Mesenchymal stem cell (in vitro differentiated cells and primary cell): ENCODE measurements around the gene GUCA1C.
A peak's percentile ranks its signal among the peaks of the same experiment; 100 is the strongest.

ENCODE experiments used
- DNase-seq: peaks from one replicate; pipeline ENCODE4 v3.0.0-alpha.2; 2013
- H2AFZ ChIP-seq: one replicate; pipeline ENCODE4 v1.6.1; 2013; ENCODE audit warnings: low read depth, mild to moderate bottlenecking, control low read depth, inconsistent platforms, low read length, moderate library complexity
- H2AK5ac ChIP-seq: 2 replicates; pipeline ENCODE4 v1.6.1; 2013; ENCODE audit warnings: low read length, moderate library complexity, mild to moderate bottlenecking, inconsistent platforms; ENCODE audit not compliant: severe bottlenecking
- H2BK120ac ChIP-seq: one replicate; pipeline ENCODE4 v1.6.1; 2013; ENCODE audit warnings: low read depth, mild to moderate bottlenecking, inconsistent platforms, low read length, moderate library complexity
- H2BK12ac ChIP-seq, 2 experiments: one replicate each; pipeline ENCODE4 v1.6.1; 2013; ENCODE audit warnings: inconsistent platforms in 2 of 2, low read length in 2 of 2, mild to moderate bottlenecking in 2 of 2, moderate library complexity in 2 of 2, control low read depth in 1 of 2
- H2BK15ac ChIP-seq: one replicate; pipeline ENCODE4 v1.6.1; 2013; ENCODE audit warnings: mild to moderate bottlenecking, low read depth, inconsistent platforms; ENCODE audit not compliant: poor library complexity, severe bottlenecking
- H2BK5ac ChIP-seq: 2 replicates; pipeline ENCODE4 v1.6.1; 2013; ENCODE audit warnings: low read depth, mild to moderate bottlenecking, low read length, control low read depth, inconsistent platforms; ENCODE audit not compliant: poor library complexity, severe bottlenecking
- H3K14ac ChIP-seq, 2 experiments: one replicate each; pipeline ENCODE4 v1.6.1; 2013; ENCODE audit warnings: inconsistent platforms in 2 of 2, low read length in 2 of 2, control low read depth in 1 of 2, mild to moderate bottlenecking in 1 of 2, moderate library complexity in 1 of 2
- H3K18ac ChIP-seq, 2 experiments: one replicate each; pipeline ENCODE4 v1.6.1; 2013; ENCODE audit warnings: inconsistent platforms in 2 of 2, low read length in 2 of 2, control low read depth in 1 of 2, low read depth in 1 of 2, mild to moderate bottlenecking in 1 of 2
- H3K23ac ChIP-seq, 2 experiments: one replicate each; pipeline ENCODE4 v1.6.1; 2013; ENCODE audit warnings: inconsistent platforms in 2 of 2, low read length in 2 of 2, mild to moderate bottlenecking in 2 of 2, moderate library complexity in 2 of 2, control low read depth in 1 of 2
- H3K27ac ChIP-seq: 2 replicates; pipeline ENCODE4 v1.5.1; 2013; ENCODE audit warnings: mild to moderate bottlenecking, moderate library complexity, low read length, control low read depth, inconsistent platforms; ENCODE audit not compliant: poor library complexity, severe bottlenecking
- H3K27me3 ChIP-seq, 2 experiments: 2 replicates each; pipeline versions ENCODE4 v1.6.1 to v1.7.0; 2013; ENCODE audit warnings: low read length in 2 of 2, mild to moderate bottlenecking in 2 of 2, moderate library complexity in 2 of 2, control low read depth in 1 of 2, inconsistent platforms in 1 of 2; ENCODE audit not compliant: control insufficient read depth in 1 of 2, insufficient read depth in 1 of 2
- H3K36me3 ChIP-seq, 2 experiments: 2 replicates each; pipeline versions ENCODE4 v1.6.1 to v1.7.0; 2013; ENCODE audit warnings: low read length in 2 of 2, control low read depth in 1 of 2, inconsistent platforms in 1 of 2, low read depth in 1 of 2, mild to moderate bottlenecking in 1 of 2; ENCODE audit not compliant: insufficient read depth in 2 of 2, control insufficient read depth in 1 of 2
- H3K4ac ChIP-seq, 2 experiments: one replicate each; pipeline ENCODE4 v1.6.1; 2013; ENCODE audit warnings: inconsistent platforms in 2 of 2, low read length in 2 of 2, mild to moderate bottlenecking in 2 of 2, moderate library complexity in 2 of 2, control low read depth in 1 of 2, low read depth in 1 of 2
- H3K4me1 ChIP-seq: 2 replicates; pipeline ENCODE4 v1.6.1; 2013; ENCODE audit warnings: low read depth, low read length, control low read depth; ENCODE audit not compliant: control insufficient read depth, insufficient read depth
- H3K4me2 ChIP-seq: 2 replicates; pipeline ENCODE4 v1.6.1; 2013; ENCODE audit warnings: low read length, mild to moderate bottlenecking, inconsistent platforms; ENCODE audit not compliant: poor library complexity, severe bottlenecking
- H3K4me3 ChIP-seq, 2 experiments: 2 replicates each; pipeline versions ENCODE4 v1.5.1 to v1.7.0; 2013; ENCODE audit warnings: low read length in 2 of 2, mild to moderate bottlenecking in 2 of 2, control low read depth in 1 of 2, low read depth in 1 of 2; ENCODE audit not compliant: insufficient read depth in 1 of 2
- H3K79me1 ChIP-seq: replicated peaks from 2 replicates; pipeline ENCODE4 v1.6.1; 2013; ENCODE audit warnings: mild to moderate bottlenecking, control low read depth, low read length, inconsistent platforms; ENCODE audit not compliant: poor library complexity, severe bottlenecking
- H3K9ac ChIP-seq: 2 replicates; pipeline ENCODE4 v1.7.0; 2013; ENCODE audit warnings: mild to moderate bottlenecking, low read length, moderate library complexity
- H3K9me3 ChIP-seq: 2 replicates; pipeline ENCODE4 v1.7.0; 2013; ENCODE audit warnings: mild to moderate bottlenecking, low read length; ENCODE audit not compliant: control insufficient read depth
- H4K8ac ChIP-seq: one replicate; pipeline ENCODE4 v1.6.1; 2013; ENCODE audit warnings: inconsistent platforms, mild to moderate bottlenecking, low read length, moderate library complexity
- H4K91ac ChIP-seq: one replicate; pipeline ENCODE4 v1.6.1; 2013; ENCODE audit warnings: mild to moderate bottlenecking, low read length, inconsistent platforms
- WGBS: methylation state at CpG from one replicate; pipeline ENCODE4 v1.1.7; 2013; ENCODE audit warnings: mixed read lengths; 5-methylcytosine and 5-hydroxymethylcytosine counted together

GUCA1C gene

GRCh38 chr3:108947855-108948254, 5.8 kb downstream of the GUCA1C start:
- no peak overlapping the region for H2BK120ac ChIP-seq
- no peak overlapping the region for H2AFZ ChIP-seq
- no peak overlapping the region for H3K4me3 ChIP-seq
- no peak overlapping the region for H3K18ac ChIP-seq
- no peak overlapping the region for H4K91ac ChIP-seq
- no peak overlapping the region for H3K9ac ChIP-seq
- H2AK5ac ChIP-seq = no peak overlapping the region
- no peaks in the 10 kb centered on the region for H3K27me3 ChIP-seq
- H3K36me3 ChIP-seq = no peaks in the 10 kb centered on the region
- H2BK12ac ChIP-seq = no peak overlapping the region
- no peak overlapping the region for H3K23ac ChIP-seq
- no peak overlapping the region for H3K14ac ChIP-seq
- H3K4me2 ChIP-seq = no peak overlapping the region
- H3K4me1 ChIP-seq = peaks cover 3% of the 10 kb centered on the region
- H4K8ac ChIP-seq = no peak overlapping the region
- H3K27ac ChIP-seq = no peak overlapping the region
- H2BK5ac ChIP-seq = no peak overlapping the region
- no peak overlapping the region for H3K4ac ChIP-seq
- no peak overlapping the region for H2BK15ac ChIP-seq
- H3K79me1 ChIP-seq = no peaks in the 10 kb centered on the region
- H3K9me3 ChIP-seq = no peaks in the 10 kb centered on the region
- no peak for DNase-seq
- 74% methylated on average over 2 of the region's 2 CpGs for WGBS

- Histone ChIP-seq H3K4me3 (no peak overlapping the region), H3K23ac (no peak overlapping the region), H2AK5ac (peak overlapping the region; percentile 99), H3K79me1 (no peaks in the 10 kb centered on the region), H2BK5ac (no peak overlapping the region), H2AFZ (no peak overlapping the region), H3K4me1 (peaks cover 3% of the 10 kb centered on the region), H3K9me3 (no peaks in the 10 kb centered on the region), H3K36me3 (no peaks in the 10 kb centered on the region), H3K4me2 (no peak overlapping the region), H3K4ac (no peak overlapping the region), H2BK120ac (no peak overlapping the region), H4K8ac (no peak overlapping the region), H2BK12ac (no peak overlapping the region), H3K27ac (peak overlapping the region; percentile 47), H2BK15ac (no peak overlapping the region), H3K14ac (no peak overlapping the region), H3K9ac (no peak overlapping the region), H3K27me3 (no peaks in the 10 kb centered on the region), H4K91ac (no peak overlapping the region), H3K18ac (no peak overlapping the region)
- 81% methylated on average over 7 of the region's 11 CpGs for WGBS
- DNase-seq = no peak
These were observed 7.1 kb downstream of the GUCA1C start for GRCh38 chr3:108946292-108947285.

GRCh38 chr3:108940568-108941263, 13.0 kb downstream of the GUCA1C start:
- no peak overlapping the region for H2BK120ac ChIP-seq
- no peak overlapping the region for H2BK12ac ChIP-seq
- no peak overlapping the region for H4K91ac ChIP-seq
- no peak overlapping the region for H3K4ac ChIP-seq
- no peak overlapping the region for H2BK15ac ChIP-seq
- H3K9me3 ChIP-seq = no peaks in the 10 kb centered on the region
- H3K4me2 ChIP-seq = no peak overlapping the region
- no peak for DNase-seq
- peak overlapping the region; percentile 96 for H3K27ac ChIP-seq
- H2AK5ac ChIP-seq = no peak overlapping the region
- WGBS = 78% methylated on average over 5 of the region's 5 CpGs
- H3K79me1 ChIP-seq = no peaks in the 10 kb centered on the region
- H3K4me3 ChIP-seq = no peak overlapping the region
- H3K27me3 ChIP-seq = no peaks in the 10 kb centered on the region
- peaks cover 8% of the 10 kb centered on the region for H3K4me1 ChIP-seq
- no peak overlapping the region for H3K9ac ChIP-seq
- H3K18ac ChIP-seq = no peak overlapping the region
- H2BK5ac ChIP-seq = peak overlapping the region; percentile 75
- no peak overlapping the region for H3K23ac ChIP-seq
- H3K36me3 ChIP-seq = no peaks in the 10 kb centered on the region
- no peak overlapping the region for H3K14ac ChIP-seq
- H2AFZ ChIP-seq = no peak overlapping the region
- H4K8ac ChIP-seq = no peak overlapping the region

- Histone ChIP-seq H2BK15ac (no peak overlapping the region), H3K9ac (no peak overlapping the region), H4K91ac (no peak overlapping the region), H3K4me2 (no peak overlapping the region), H3K4ac (no peak overlapping the region), H3K9me3 (no peaks in the 10 kb centered on the region), H3K36me3 (no peaks in the 10 kb centered on the region), H3K27me3 (no peaks in the 10 kb centered on the region), H3K14ac (no peak overlapping the region), H2BK120ac (no peak overlapping the region), H3K79me1 (no peaks in the 10 kb centered on the region), H3K4me1 (peaks cover 8% of the 10 kb centered on the region), H3K4me3 (no peak overlapping the region), H2BK5ac (peak overlapping the region; percentile 75), H2BK12ac (no peak overlapping the region), H3K18ac (no peak overlapping the region), H3K27ac (peak overlapping the region; percentile 96), H4K8ac (no peak overlapping the region), H3K23ac (no peak overlapping the region), H2AK5ac (no peak overlapping the region), H2AFZ (no peak overlapping the region)
- 82% methylated on average over 4 of the region's 4 CpGs for WGBS
- DNase-seq = no peak
These were observed 13.5 kb downstream of the GUCA1C start for GRCh38 chr3:108940166-108940565.
